PFSK-1 (cell line): Measurements from ENCODE around the gene CD81.

Source experiments
- TAF1 ChIP-seq: IDR thresholded peaks from 2 replicates; pipeline ENCODE4 v1.6.1; 2012; ENCODE audit warnings: low read length, control low read depth, borderline replicate concordance; ENCODE audit not compliant: insufficient read depth
- TF ChIP-seq, protein P1 (sequence below), 2 experiments: IDR thresholded peaks; 2 replicates each; pipeline versions ENCODE4 v1.6.1 to v1.8.0; 2011 to 2012; ENCODE audit warnings: low read depth in 2 of 2, low read length in 2 of 2, control low read depth in 1 of 2, inconsistent platforms in 1 of 2, mild to moderate bottlenecking in 1 of 2, moderate library complexity in 1 of 2; ENCODE audit not compliant: insufficient read depth in 1 of 2

DNA sequence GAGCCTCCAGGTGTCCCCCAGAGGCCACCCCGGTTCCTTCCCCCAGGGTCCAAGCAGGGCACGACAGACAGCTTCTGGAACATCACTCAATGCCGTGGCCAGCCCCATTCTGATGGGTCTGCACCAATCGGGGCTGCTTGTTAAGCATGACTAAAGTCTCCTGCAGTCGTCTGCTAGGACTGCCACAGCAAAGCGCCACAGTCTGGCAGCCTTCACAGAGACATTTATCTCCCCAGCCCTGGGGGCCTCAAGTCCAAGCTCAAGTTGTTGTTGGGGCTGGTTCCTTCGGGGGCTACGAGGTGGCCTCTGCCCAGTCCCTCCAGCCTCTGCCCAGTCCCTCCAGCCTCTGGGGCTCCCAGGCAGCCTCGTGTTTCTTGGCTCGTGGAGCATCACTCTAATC, 14.0 kb upstream of the CD81 start:
- TF ChIP-seq, protein P1, sequence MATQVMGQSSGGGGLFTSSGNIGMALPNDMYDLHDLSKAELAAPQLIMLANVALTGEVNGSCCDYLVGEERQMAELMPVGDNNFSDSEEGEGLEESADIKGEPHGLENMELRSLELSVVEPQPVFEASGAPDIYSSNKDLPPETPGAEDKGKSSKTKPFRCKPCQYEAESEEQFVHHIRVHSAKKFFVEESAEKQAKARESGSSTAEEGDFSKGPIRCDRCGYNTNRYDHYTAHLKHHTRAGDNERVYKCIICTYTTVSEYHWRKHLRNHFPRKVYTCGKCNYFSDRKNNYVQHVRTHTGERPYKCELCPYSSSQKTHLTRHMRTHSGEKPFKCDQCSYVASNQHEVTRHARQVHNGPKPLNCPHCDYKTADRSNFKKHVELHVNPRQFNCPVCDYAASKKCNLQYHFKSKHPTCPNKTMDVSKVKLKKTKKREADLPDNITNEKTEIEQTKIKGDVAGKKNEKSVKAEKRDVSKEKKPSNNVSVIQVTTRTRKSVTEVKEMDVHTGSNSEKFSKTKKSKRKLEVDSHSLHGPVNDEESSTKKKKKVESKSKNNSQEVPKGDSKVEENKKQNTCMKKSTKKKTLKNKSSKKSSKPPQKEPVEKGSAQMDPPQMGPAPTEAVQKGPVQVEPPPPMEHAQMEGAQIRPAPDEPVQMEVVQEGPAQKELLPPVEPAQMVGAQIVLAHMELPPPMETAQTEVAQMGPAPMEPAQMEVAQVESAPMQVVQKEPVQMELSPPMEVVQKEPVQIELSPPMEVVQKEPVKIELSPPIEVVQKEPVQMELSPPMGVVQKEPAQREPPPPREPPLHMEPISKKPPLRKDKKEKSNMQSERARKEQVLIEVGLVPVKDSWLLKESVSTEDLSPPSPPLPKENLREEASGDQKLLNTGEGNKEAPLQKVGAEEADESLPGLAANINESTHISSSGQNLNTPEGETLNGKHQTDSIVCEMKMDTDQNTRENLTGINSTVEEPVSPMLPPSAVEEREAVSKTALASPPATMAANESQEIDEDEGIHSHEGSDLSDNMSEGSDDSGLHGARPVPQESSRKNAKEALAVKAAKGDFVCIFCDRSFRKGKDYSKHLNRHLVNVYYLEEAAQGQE (IDR thresholded peaks at IDR 0.05; ENCODE audit: insufficient read depth in 1 of 2, low read depth in 2 of 2, low read length in 2 of 2): no peak
- TF ChIP-seq TAF1: no peak
